IPS-NIHi7 (cell line): ENCODE measurements around the gene SYT17.
A peak's percentile ranks its signal among the peaks of the same experiment; 100 is the strongest.

Experiments
- DNase-seq: peaks from one replicate; pipeline ENCODE4 v3.0.0; 2012; ENCODE audit warnings: mixed read lengths; ENCODE audit errors: extremely low spot score

The SYT17 gene

GRCh38 chr16:19215705-19216104 is 47.7 kb downstream of the SYT17 start:
- no peak for DNase-seq

GRCh38 chr16:19218581-19218980 is 50.5 kb downstream of the SYT17 start:
- no peak for DNase-seq

- DNase-seq: no peak
Measured at GRCh38 chr16:19219836-19220235, 51.8 kb downstream of the SYT17 start.

- peak; percentile 73 for DNase-seq
Measured at GRCh38 chr16:19223235-19224170, 55.5 kb downstream of the SYT17 start.

GRCh38 chr16:19225651-19226050 is 57.6 kb downstream of the SYT17 start:
- no peak for DNase-seq

GRCh38 chr16:19227643-19228042 is 59.6 kb downstream of the SYT17 start:
- no peak for DNase-seq

- DNase-seq: no peak
Measured at GRCh38 chr16:19228052-19228451, 60.0 kb downstream of the SYT17 start.

GRCh38 chr16:19228575-19228974 is 60.5 kb downstream of the SYT17 start:
- no peak for DNase-seq

GRCh38 chr16:19230575-19230974 is 62.5 kb downstream of the SYT17 start:
- DNase-seq: no peak

GRCh38 chr16:19231881-19232280 is 63.8 kb downstream of the SYT17 start:
- DNase-seq: no peak

GRCh38 chr16:19232988-19233387 is 64.9 kb downstream of the SYT17 start:
- DNase-seq: no peak

- DNase-seq: no peak
Measured at GRCh38 chr16:19235478-19235877, 67.4 kb downstream of the SYT17 start.

- no peak for DNase-seq
Measured at GRCh38 chr16:19235886-19236285, 67.8 kb downstream of the SYT17 start.

GRCh38 chr16:19236561-19237209 is 68.6 kb downstream of the SYT17 start:
- DNase-seq: no peak

GRCh38 chr16:19238406-19238805 is 70.4 kb downstream of the SYT17 start:
- no peak for DNase-seq

GRCh38 chr16:19239511-19240155 is 71.6 kb downstream of the SYT17 start:
- DNase-seq: no peak

- no peak for DNase-seq
Measured at GRCh38 chr16:19240494-19240893, 72.5 kb downstream of the SYT17 start.

GRCh38 chr16:19241512-19241911 is 73.5 kb downstream of the SYT17 start:
- no peak for DNase-seq

GRCh38 chr16:19242186-19242585 is 74.1 kb downstream of the SYT17 start:
- DNase-seq: no peak

GRCh38 chr16:19242987-19243575 is 75.0 kb downstream of the SYT17 start:
- DNase-seq: no peak

- DNase-seq: no peak
Measured at GRCh38 chr16:19245326-19245925, 77.4 kb downstream of the SYT17 start.

- no peak for DNase-seq
Measured at GRCh38 chr16:19252904-19253303, 84.9 kb downstream of the SYT17 start.
